Measurements from ENCODE around the gene KMO. TPM values are rescaled to one million over a fixed set of nuclear protein-coding genes. Genes with fewer than 3 reads are reported as not detected.

Gene KMO
- under 0.01 TPM in 2 replicates for total RNA-seq

GRCh38 chr1:241532162-241532531 lies at the start of gene KMO:
Gene KMO, plus strand, starts transcription at chr1:241532378. Its CDS starts 67 bp downstream, at chr1:241532445.

DNA sequence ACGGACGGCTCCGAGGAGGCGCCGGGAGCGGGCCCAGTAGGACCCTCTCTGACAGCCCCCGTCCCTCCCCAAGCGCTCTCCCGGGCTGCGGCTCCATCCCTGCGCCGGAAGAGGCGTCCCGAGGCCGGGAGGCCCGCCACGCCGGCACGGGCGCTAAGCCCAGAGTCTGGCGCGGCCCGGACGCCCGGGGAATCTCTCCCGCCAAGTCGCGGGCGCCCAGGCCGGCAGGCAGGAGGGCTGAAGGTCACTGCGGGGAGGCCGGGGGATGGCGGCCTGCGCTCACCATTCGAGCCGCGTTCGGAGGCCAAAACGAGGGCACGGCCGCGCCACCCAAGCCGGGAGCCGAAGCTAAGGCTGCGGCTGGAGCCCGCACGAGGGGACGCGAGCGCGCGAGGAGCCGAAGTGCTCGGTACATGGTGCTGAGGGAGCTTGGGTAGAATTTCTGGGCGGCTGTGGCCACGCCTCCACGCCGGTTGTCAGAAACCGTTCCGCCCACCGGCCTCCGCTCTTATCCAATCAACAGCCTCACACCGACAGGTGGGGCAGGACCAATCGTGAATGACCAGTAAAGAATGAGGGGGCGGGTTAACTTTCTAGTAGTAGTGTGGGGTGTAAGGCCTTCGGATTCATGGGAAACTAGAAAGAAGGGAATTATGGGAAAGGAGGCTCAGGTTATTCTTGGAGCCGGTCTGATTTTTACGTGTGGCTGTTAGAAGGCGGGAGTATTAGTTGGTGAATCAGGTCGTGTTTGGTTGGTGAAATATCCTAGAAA lies 12.7 kb upstream of the KMO start, which contains the start of gene FH:
Gene FH, minus strand, starts transcription at position 448 of the 772 bp plus-strand sequence. Its CDS starts 33 bp downstream, at position 415.

GRCh38 chr1:241640149-241640866 lies 108.1 kb downstream of the KMO start, which contains the start of the genes CHML and OPN3:
Gene CHML, minus strand, starts transcription at chr1:241640369. Its CDS starts 4,603 bp downstream, at chr1:241635766.
Gene OPN3, minus strand, starts transcription at chr1:241640369. Its CDS starts 115 bp downstream, at chr1:241640254.

Other genes with a start within 250 kb of the KMO start
- gene RGS7, start 175.2 kb upstream of the KMO start, total RNA-seq, result 1.5 and 2.0 TPM in 2 replicates
- gene FH, start 12.6 kb upstream of the KMO start, total RNA-seq, result 185 and 200 TPM in 2 replicates
- 13.2 and 30.7 TPM in 2 replicates for gene CHML, start 108.0 kb downstream of the KMO start, total RNA-seq
- 22.4 and 32.1 TPM in 2 replicates for gene OPN3, start 108.0 kb downstream of the KMO start, total RNA-seq
- gene WDR64, start 119.9 kb downstream of the KMO start, total RNA-seq, result not detected in 2 replicates

Measured in subcutaneous preadipocyte (primary cell).